Inflammatory macrophage treated with lipopolysaccharide for 4 hours (primary cell): ENCODE data around the gene RPRD1B.
A peak's percentile ranks its signal among the peaks of the same experiment; 100 is the strongest.
"Not testable (repeated sequence)": the region's sequence is repeated elsewhere in the genome, so short reads cannot be mapped to it uniquely, and the experiment has no call there.

Source experiments
- DNase-seq: peaks from one replicate; pipeline ENCODE4 v3.0.0-alpha.2; 2020

The RPRD1B gene

GRCh38 chr20:38075161-38075998 lies 41.8 kb downstream of the RPRD1B start:
- DNase-seq, result no peak

GRCh38 chr20:38076548-38076947 lies 43.0 kb downstream of the RPRD1B start:
- no peak for DNase-seq

GRCh38 chr20:38078084-38078483 lies 44.5 kb downstream of the RPRD1B start:
- peak; percentile 26 for DNase-seq

GRCh38 chr20:38079353-38079752 lies 45.8 kb downstream of the RPRD1B start:
- DNase-seq, result no peak

- DNase-seq, result no peak
Measured at GRCh38 chr20:38081575-38081974, 48.0 kb downstream of the RPRD1B start.

- DNase-seq, result no peak
Measured at GRCh38 chr20:38082894-38083293, 49.3 kb downstream of the RPRD1B start.

GRCh38 chr20:38083338-38084048 lies 49.9 kb downstream of the RPRD1B start:
- no peak for DNase-seq

- no peak for DNase-seq
Measured at GRCh38 chr20:38084425-38084951, 50.9 kb downstream of the RPRD1B start.

- DNase-seq, result no peak
Measured at GRCh38 chr20:38085026-38085425, 51.5 kb downstream of the RPRD1B start.

GRCh38 chr20:38089500-38089899 lies 56.0 kb downstream of the RPRD1B start:
- no peak for DNase-seq

GRCh38 chr20:38090061-38090460 lies 56.5 kb downstream of the RPRD1B start:
- DNase-seq, result peak; percentile 27

GRCh38 chr20:38091441-38092216 lies 58.1 kb downstream of the RPRD1B start:
- peak; percentile 62 for DNase-seq

GRCh38 chr20:38092260-38092857 lies 58.8 kb downstream of the RPRD1B start:
- DNase-seq, result no peak

GRCh38 chr20:38092915-38093314 lies 59.4 kb downstream of the RPRD1B start:
- peak; percentile 52 for DNase-seq

- DNase-seq, result no peak
Measured at GRCh38 chr20:38093641-38094077, 60.1 kb downstream of the RPRD1B start.

GRCh38 chr20:38094373-38094891 lies 60.9 kb downstream of the RPRD1B start:
- peak; percentile 97 for DNase-seq

- DNase-seq, result peak; percentile 77
Measured at GRCh38 chr20:38095017-38095686, 61.6 kb downstream of the RPRD1B start.

GRCh38 chr20:38098952-38099351 lies 65.4 kb downstream of the RPRD1B start:
- DNase-seq, result peak; percentile 21

GRCh38 chr20:38102206-38102605 lies 68.7 kb downstream of the RPRD1B start:
- DNase-seq, result not testable (repeated sequence)

- DNase-seq, result no peak
Measured at GRCh38 chr20:38104285-38104684, 70.7 kb downstream of the RPRD1B start.

- DNase-seq, result no peak
Measured at GRCh38 chr20:38106461-38106860, 72.9 kb downstream of the RPRD1B start.

GRCh38 chr20:38107386-38107785 lies 73.8 kb downstream of the RPRD1B start:
- not testable (repeated sequence) for DNase-seq
